Central memory CD8-positive, alpha-beta T cell (primary cell): ENCODE measurements around the gene PRMT2.

ENCODE experiments used
- ATAC-seq: fragments of 150-1000 bp; cut with Tn5 transposase; replicated peaks from 2 replicates; pipeline ENCODE4 v1.10.0; 2022; ENCODE audit warnings: mild to moderate bottlenecking, moderate FRiP score, moderate number of reproducible peaks; ENCODE audit not compliant: poor library complexity, severe bottlenecking; ENCODE audit errors: extremely low read depth
- DNase-seq, 2 donors: peaks; one replicate each; pipeline ENCODE4 v3.0.0; 2021; ENCODE audit warnings: low spot score in 2 of 2
- H3K27ac Mint-ChIP-seq: one replicate; pipeline ENCODE4 v1.8.0; 2022; ENCODE audit warnings: low read depth, mild to moderate bottlenecking, moderate library complexity, mixed read lengths
- H3K27me3 Mint-ChIP-seq: one replicate; pipeline ENCODE4 v1.8.0; 2022; ENCODE audit warnings: mixed read lengths
- H3K36me3 Mint-ChIP-seq: one replicate; pipeline ENCODE4 v1.8.0; 2022; ENCODE audit warnings: mild to moderate bottlenecking, moderate library complexity, mixed read lengths; ENCODE audit not compliant: insufficient read depth
- H3K4me1 Mint-ChIP-seq: one replicate; pipeline ENCODE4 v1.8.0; 2022; ENCODE audit warnings: mixed read lengths
- H3K4me3 Mint-ChIP-seq: one replicate; pipeline ENCODE4 v1.8.0; 2022; ENCODE audit warnings: mild to moderate bottlenecking, moderate library complexity, mixed read lengths
- H3K9me3 Mint-ChIP-seq: one replicate; pipeline ENCODE4 v1.8.0; 2022; ENCODE audit warnings: mixed read lengths

Gene PRMT2

GRCh38 chr21:46635324-46636180 is at the start of gene PRMT2:
Gene PRMT2 (plus strand): TSS chr21:46635674. CDS start chr21:46636952, 1,278 bp downstream.
- Mint-ChIP-seq H3K4me1 (peaks cover 48% of the 10 kb centered on the region), H3K36me3 (peaks cover 26% of the 10 kb centered on the region), H3K27ac (peak within 1 kb of the TSS; percentile 96), H3K4me3 (peak within 1 kb of the TSS; percentile 90), H3K27me3 (peaks cover 8% of the 10 kb centered on the region), H3K9me3 (no peaks in the 10 kb centered on the region)
- ATAC-seq: peak; percentile 81
- peak; percentile 96 to 98 for DNase-seq

GRCh38 chr21:46594276-46594675 is 41.2 kb upstream of the PRMT2 start:
- no peak overlapping the region for H3K27ac Mint-ChIP-seq
- no peak overlapping the region for H3K4me3 Mint-ChIP-seq

GRCh38 chr21:46596201-46596600 is 39.3 kb upstream of the PRMT2 start:
- Mint-ChIP-seq H3K36me3 (no peaks in the 10 kb centered on the region), H3K27me3 (no peaks in the 10 kb centered on the region), H3K4me3 (no peak overlapping the region), H3K9me3 (peaks cover 5% of the 10 kb centered on the region), H3K4me1 (no peaks in the 10 kb centered on the region), H3K27ac (no peak overlapping the region)
- ATAC-seq: no peak
- no peak for DNase-seq

More at GRCh38 chr21:46594276-46594675, 41.2 kb upstream of the PRMT2 start:
- no peaks in the 10 kb centered on the region for H3K36me3 Mint-ChIP-seq
- DNase-seq (no peak), ATAC-seq (no peak)
- no peaks in the 10 kb centered on the region for H3K27me3 Mint-ChIP-seq
- H3K9me3 Mint-ChIP-seq: peaks cover 6% of the 10 kb centered on the region
- no peaks in the 10 kb centered on the region for H3K4me1 Mint-ChIP-seq

- H3K36me3 Mint-ChIP-seq: no peaks in the 10 kb centered on the region
- no peak overlapping the region for H3K4me3 Mint-ChIP-seq
- no peaks in the 10 kb centered on the region for H3K27me3 Mint-ChIP-seq
- DNase-seq (no peak), ATAC-seq (no peak)
- no peaks in the 10 kb centered on the region for H3K4me1 Mint-ChIP-seq
- no peak overlapping the region for H3K27ac Mint-ChIP-seq
- no peaks in the 10 kb centered on the region for H3K9me3 Mint-ChIP-seq
These were observed 38.4 kb upstream of the PRMT2 start for GRCh38 chr21:46597031-46597430.

- no peak overlapping the region for H3K4me3 Mint-ChIP-seq
- H3K9me3 Mint-ChIP-seq: no peaks in the 10 kb centered on the region
- H3K4me1 Mint-ChIP-seq: no peaks in the 10 kb centered on the region
- no peaks in the 10 kb centered on the region for H3K27me3 Mint-ChIP-seq
- DNase-seq (no peak), ATAC-seq (no peak)
- no peaks in the 10 kb centered on the region for H3K36me3 Mint-ChIP-seq
- no peak overlapping the region for H3K27ac Mint-ChIP-seq
These were observed 37.6 kb upstream of the PRMT2 start for GRCh38 chr21:46597896-46598343.

GRCh38 chr21:46598581-46599572 is 36.6 kb upstream of the PRMT2 start:
- no peak overlapping the region for H3K27ac Mint-ChIP-seq
- no peaks in the 10 kb centered on the region for H3K4me1 Mint-ChIP-seq
- H3K4me3 Mint-ChIP-seq: no peak overlapping the region
- no peaks in the 10 kb centered on the region for H3K9me3 Mint-ChIP-seq
- ATAC-seq (no peak), DNase-seq (no peak)
- no peaks in the 10 kb centered on the region for H3K27me3 Mint-ChIP-seq
- H3K36me3 Mint-ChIP-seq: no peaks in the 10 kb centered on the region

- no peaks in the 10 kb centered on the region for H3K9me3 Mint-ChIP-seq
- H3K27me3 Mint-ChIP-seq: no peaks in the 10 kb centered on the region
- no peak for ATAC-seq
- DNase-seq: no peak
- H3K4me3 Mint-ChIP-seq: no peak overlapping the region
- H3K36me3 Mint-ChIP-seq: no peaks in the 10 kb centered on the region
- H3K4me1 Mint-ChIP-seq: peaks cover 6% of the 10 kb centered on the region
- no peak overlapping the region for H3K27ac Mint-ChIP-seq
These were observed 35.2 kb upstream of the PRMT2 start for GRCh38 chr21:46600305-46600704.

GRCh38 chr21:46600978-46601377 is 34.5 kb upstream of the PRMT2 start:
- DNase-seq: no peak
- Mint-ChIP-seq H3K36me3 (no peaks in the 10 kb centered on the region), H3K4me3 (no peak overlapping the region), H3K27ac (no peak overlapping the region), H3K9me3 (no peaks in the 10 kb centered on the region), H3K27me3 (no peaks in the 10 kb centered on the region), H3K4me1 (peaks cover 13% of the 10 kb centered on the region)
- ATAC-seq: no peak

- Mint-ChIP-seq H3K4me3 (no peak overlapping the region), H3K36me3 (no peaks in the 10 kb centered on the region), H3K27ac (no peak overlapping the region), H3K4me1 (peaks cover 28% of the 10 kb centered on the region), H3K27me3 (no peaks in the 10 kb centered on the region), H3K9me3 (no peaks in the 10 kb centered on the region)
- DNase-seq: no peak
- no peak for ATAC-seq
These were observed 32.2 kb upstream of the PRMT2 start for GRCh38 chr21:46603228-46603627.

- H3K4me1 Mint-ChIP-seq: peaks cover 31% of the 10 kb centered on the region
- DNase-seq: no peak
- H3K4me3 Mint-ChIP-seq: peak overlapping the region; percentile 51
- no peak overlapping the region for H3K27ac Mint-ChIP-seq
- H3K27me3 Mint-ChIP-seq: no peaks in the 10 kb centered on the region
- H3K9me3 Mint-ChIP-seq: no peaks in the 10 kb centered on the region
- no peak for ATAC-seq
- H3K36me3 Mint-ChIP-seq: no peaks in the 10 kb centered on the region
These were observed 31.0 kb upstream of the PRMT2 start for GRCh38 chr21:46604329-46604974.

- peak within 1 kb of the TSS; percentile 72 for H3K27ac Mint-ChIP-seq
- peak within 1 kb of the TSS; percentile 61 for H3K4me3 Mint-ChIP-seq
- H3K27me3 Mint-ChIP-seq: no peaks in the 10 kb centered on the region
- no peaks in the 10 kb centered on the region for H3K36me3 Mint-ChIP-seq
- no peaks in the 10 kb centered on the region for H3K9me3 Mint-ChIP-seq
- H3K4me1 Mint-ChIP-seq: peaks cover 35% of the 10 kb centered on the region
- no peak for DNase-seq
- no peak for ATAC-seq
These were observed 30.3 kb upstream of the PRMT2 start, which contains the start of gene S100B for GRCh38 chr21:46604975-46605766. Gene S100B (minus strand): TSS chr21:46605082. CDS start chr21:46602415, 2,667 bp downstream.
